HepG2 (cell line): ENCODE data around the gene ADAMTS18. TPM values are rescaled to one million over a fixed set of nuclear protein-coding genes. Genes with fewer than 3 reads are reported as not detected.

ENCODE experiments used
- ATAC-seq: fragments of 200-7000 bp; cut with Tn5 transposase; 3 replicates; pipeline ENCODE4 v1.9.1; 2020; ENCODE audit warnings: mild to moderate bottlenecking, moderate library complexity
- BruUV-seq: library from RNA; stranded (reverse); fragments of 400-500 nt; replicated peaks from 2 replicates; lab custom pipeline; 2021; lab: Mats Ljungman, UMichigan
- CTCF ChIA-PET: fragments of 300-600 bp; formaldehyde crosslinking; extraction: SDS; loops from one replicate; lab custom pipeline; 2021; ENCODE audit warnings: low total read pairs, inconsistent platforms, low intra/inter-chr PET ratio; lab: Yijun Ruan, JAX
- POLR2A ChIA-PET: fragments of 350-600 bp; sonication (Branson Sonifier 250); formaldehyde crosslinking; loops from one replicate; lab custom pipeline; 2020; ENCODE audit warnings: antibody characterized with exemption, inconsistent platforms; lab: Yijun Ruan, JAX
- DNase-seq: peaks from one replicate; pipeline ENCODE4 v3.0.0-alpha.2; 2015; ENCODE audit warnings: low spot score
- FAIRE-seq: peaks from 3 replicates; lab custom pipeline; 2011; peaks lifted over from hg19 to GRCh38; lab: Jason Lieb, UNC
- H2AFZ ChIP-seq: one replicate; pipeline ENCODE4 v1.6.1; 2011; ENCODE audit warnings: low read length, inconsistent platforms
- H3K27ac ChIP-seq: fragments of 300-600 bp; 3 replicates; pipeline ENCODE4 v1.8.0; 2011; ENCODE audit warnings: mixed run types, mild to moderate bottlenecking, mixed read lengths, low read length, inconsistent platforms; ENCODE audit not compliant: insufficient read depth; ENCODE audit errors: extremely low read length
- H3K27me3 ChIP-seq, 2 experiments: fragments of 200-600 bp in 1 of 2; 2 replicates in 1 of 2; 3 replicates in 1 of 2; pipeline versions ENCODE4 v1.6.0 to v1.8.0; 2011; ENCODE audit warnings: low read length in 2 of 2, mild to moderate bottlenecking in 2 of 2, moderate library complexity in 2 of 2, inconsistent platforms in 1 of 2; ENCODE audit not compliant: insufficient read depth in 2 of 2, control insufficient read depth in 1 of 2
- H3K36me3 ChIP-seq, 2 experiments: fragments of 200-600 bp in 1 of 2; replicated peaks in 1 of 2; 2 replicates in 1 of 2; 3 replicates in 1 of 2; pipeline versions ENCODE4 v1.5.1 to v1.8.0; 2011; ENCODE audit warnings: low read length in 2 of 2, inconsistent platforms in 1 of 2; ENCODE audit not compliant: insufficient read depth in 2 of 2, control insufficient read depth in 1 of 2
- H3K4me1 ChIP-seq: 2 replicates; pipeline ENCODE4 v1.5.1; 2012; ENCODE audit warnings: low read length, inconsistent platforms; ENCODE audit not compliant: insufficient read depth
- H3K4me2 ChIP-seq: 2 replicates; pipeline ENCODE4 v1.6.0; 2011; ENCODE audit warnings: low read depth, low read length, inconsistent platforms
- H3K4me3 ChIP-seq, 3 experiments: fragments of 200-600 bp in 1 of 3; sonication (generic), shearing (Covaris generic) in 1 of 3; replicated peaks in 1 of 3; 2 replicates each; pipeline ENCODE4 v1.5.1; 2011 to 2016; ENCODE audit warnings: low read length in 3 of 3, inconsistent platforms in 2 of 3, low read depth in 2 of 3, mild to moderate bottlenecking in 2 of 3, control low read depth in 1 of 3, mixed read lengths in 1 of 3; ENCODE audit not compliant: insufficient read depth in 1 of 3
- H3K79me2 ChIP-seq: one replicate; pipeline ENCODE4 v1.6.1; 2011; ENCODE audit warnings: low read length, inconsistent platforms; ENCODE audit not compliant: insufficient read depth
- H3K9ac ChIP-seq: 2 replicates; pipeline ENCODE4 v1.6.0; 2011; ENCODE audit warnings: mild to moderate bottlenecking, low read depth, low read length, inconsistent platforms; ENCODE audit not compliant: insufficient read depth
- H3K9me3 ChIP-seq: 2 replicates; pipeline ENCODE4 v1.5.1; 2012; ENCODE audit warnings: mild to moderate bottlenecking, low read length
- H4K20me1 ChIP-seq: 2 replicates; pipeline ENCODE4 v1.6.0; 2011; ENCODE audit warnings: inconsistent platforms, mild to moderate bottlenecking, low read length, moderate library complexity; ENCODE audit not compliant: insufficient read depth
- HNRNPH1 ChIP-seq: fragments of 200-400 bp; formaldehyde crosslinking; optimal IDR thresholded peaks from 2 replicates; pipeline ENCODE3; 2017; ENCODE audit warnings: mild to moderate bottlenecking, low read depth, low read length
- JUNB ChIP-seq: sonication (generic); formaldehyde crosslinking; IDR thresholded peaks from 2 replicates; pipeline ENCODE4 v1.8.0; 2022; ENCODE audit warnings: missing genetic modification reagents, mild to moderate bottlenecking, borderline replicate concordance
- RARA ChIP-seq: IDR thresholded peaks from 2 replicates; pipeline ENCODE4 v1.6.1; 2016; ENCODE audit warnings: missing genetic modification reagents, missing compliant biosample characterization
- SNAPC2 ChIP-seq: sonication (generic); formaldehyde crosslinking; IDR thresholded peaks from 2 replicates; pipeline ENCODE4 v1.8.1; 2022; ENCODE audit warnings: mild to moderate bottlenecking, missing genetic modification reagents
- XBP1 ChIP-seq: sonication (generic); formaldehyde crosslinking; IDR thresholded peaks from 2 replicates; pipeline ENCODE4 v1.5.0; 2020; ENCODE audit warnings: missing genetic modification reagents
- ZC3H4 ChIP-seq: sonication (generic); formaldehyde crosslinking; IDR thresholded peaks from 2 replicates; pipeline ENCODE4 v1.4.0; 2020; ENCODE audit warnings: missing genetic modification reagents, borderline replicate concordance
- ZNF207 ChIP-seq: fragments of 450-650 bp; IDR thresholded peaks from 2 replicates; pipeline ENCODE4 v1.6.1; 2016; ENCODE audit warnings: antibody characterized with exemption, borderline replicate concordance
- WGBS: methylation state at CpG from one replicate; pipeline ENCODE4 v1.1.6; 2017; ENCODE audit warnings: low lambda C conversion rate; 5-methylcytosine and 5-hydroxymethylcytosine counted together
- in situ Hi-C: cut with HindIII; loops from 2 replicates; pipeline ENCODE4 v1.10.0; 2017; ENCODE audit warnings: low pct_unique_long_range_greater_than_20kb; ENCODE audit not compliant: extremely low pct_ligation_motif_present
- intact Hi-C: fragments of 100-400 bp; cut with micrococcal nuclease; formaldehyde crosslinking; loops from one replicate; pipeline ENCODE4 v1.10.0; 2022; ENCODE audit not compliant: unreplicated experiment
- polyA plus RNA-seq, 8 experiments: library from polyadenylated mRNA; depleted of rRNA in 3 of 8; stranded (reverse) in 7 of 8; unstranded in 1 of 8; fragments of >200 nt; fragmentation: Illumina TruSeq in 4 of 8; extraction: Trizol in 4 of 8; gene quantifications; 2 replicates each; pipeline versions ENCODE4 v1.2.1 to v1.2.3, GENCODE V29; 2011 to 2016; ENCODE audit warnings: low read depth in 4 of 8, missing spikeins in 1 of 8, mixed read lengths in 1 of 8; ENCODE audit not compliant: insufficient read depth in 1 of 8
- total RNA-seq, 5 experiments: library from RNA; depleted of rRNA; stranded (reverse); fragments of >200 nt; fragmentation: Illumina TruSeq; extraction: Trizol; gene quantifications; 2 replicates each; pipeline ENCODE4 v1.2.3, GENCODE V29; 2016; ENCODE audit warnings: low read depth in 1 of 5
- TF ChIP-seq, protein P1 (sequence below): sonication (generic); formaldehyde crosslinking; IDR thresholded peaks from 2 replicates; pipeline ENCODE4 v1.5.0; 2020; ENCODE audit warnings: mild to moderate bottlenecking, missing genetic modification reagents, borderline replicate concordance
- TF ChIP-seq, protein P2 (sequence below): sonication (generic); formaldehyde crosslinking; IDR thresholded peaks from 2 replicates; pipeline ENCODE4 v1.5.0; 2020; ENCODE audit warnings: missing genetic modification reagents

The ADAMTS18 gene
- total and polyA plus RNA-seq, 2 of the 13 experiments (the other 11 are each of a cell fraction or from before 2014, with no cell fraction given), result 0.01 TPM; not detected in 1

DNA sequence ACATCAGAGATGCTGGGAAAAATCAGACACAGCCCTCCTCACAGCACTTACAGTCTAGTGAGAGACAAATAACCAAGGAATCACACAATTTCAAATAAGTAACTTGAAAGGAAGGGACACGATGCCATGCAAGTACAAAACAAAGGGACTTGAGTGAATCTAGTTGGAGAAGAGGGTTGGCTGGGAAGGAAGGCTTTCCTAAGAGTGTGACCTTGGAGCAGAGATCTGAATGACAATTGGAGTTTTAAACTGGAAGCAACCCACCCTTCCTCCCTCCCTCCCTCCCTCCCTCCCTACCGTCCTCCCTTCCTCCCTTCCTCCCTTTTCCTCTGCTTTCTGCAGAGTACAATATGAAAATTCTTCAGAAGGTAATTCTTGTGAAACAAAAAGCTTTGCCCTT is 31.1 kb downstream of the ADAMTS18 start:
- FAIRE-seq (no peak), DNase-seq (no peak), ATAC-seq (no peak)
- Histone ChIP-seq H4K20me1 (no peaks in the 10 kb centered on the region), H3K4me3 (no peak overlapping the region), H3K9ac (no peak overlapping the region), H3K27ac (no peak overlapping the region), H3K27me3 (peaks cover 0 to 5% of the 10 kb centered on the region in 2 experiments; a peak in 1 of 5 replicates), H3K9me3 (0 out of 2 replicates have a peak, but pooled peaks cover 4% of the 10 kb centered on the region), H3K79me2 (no peaks in the 10 kb centered on the region), H3K4me2 (no peak overlapping the region), H3K4me1 (no peaks in the 10 kb centered on the region), H3K36me3 (no peaks in the 10 kb centered on the region), H2AFZ (no peak overlapping the region)
- TF ChIP-seq, protein P1, sequence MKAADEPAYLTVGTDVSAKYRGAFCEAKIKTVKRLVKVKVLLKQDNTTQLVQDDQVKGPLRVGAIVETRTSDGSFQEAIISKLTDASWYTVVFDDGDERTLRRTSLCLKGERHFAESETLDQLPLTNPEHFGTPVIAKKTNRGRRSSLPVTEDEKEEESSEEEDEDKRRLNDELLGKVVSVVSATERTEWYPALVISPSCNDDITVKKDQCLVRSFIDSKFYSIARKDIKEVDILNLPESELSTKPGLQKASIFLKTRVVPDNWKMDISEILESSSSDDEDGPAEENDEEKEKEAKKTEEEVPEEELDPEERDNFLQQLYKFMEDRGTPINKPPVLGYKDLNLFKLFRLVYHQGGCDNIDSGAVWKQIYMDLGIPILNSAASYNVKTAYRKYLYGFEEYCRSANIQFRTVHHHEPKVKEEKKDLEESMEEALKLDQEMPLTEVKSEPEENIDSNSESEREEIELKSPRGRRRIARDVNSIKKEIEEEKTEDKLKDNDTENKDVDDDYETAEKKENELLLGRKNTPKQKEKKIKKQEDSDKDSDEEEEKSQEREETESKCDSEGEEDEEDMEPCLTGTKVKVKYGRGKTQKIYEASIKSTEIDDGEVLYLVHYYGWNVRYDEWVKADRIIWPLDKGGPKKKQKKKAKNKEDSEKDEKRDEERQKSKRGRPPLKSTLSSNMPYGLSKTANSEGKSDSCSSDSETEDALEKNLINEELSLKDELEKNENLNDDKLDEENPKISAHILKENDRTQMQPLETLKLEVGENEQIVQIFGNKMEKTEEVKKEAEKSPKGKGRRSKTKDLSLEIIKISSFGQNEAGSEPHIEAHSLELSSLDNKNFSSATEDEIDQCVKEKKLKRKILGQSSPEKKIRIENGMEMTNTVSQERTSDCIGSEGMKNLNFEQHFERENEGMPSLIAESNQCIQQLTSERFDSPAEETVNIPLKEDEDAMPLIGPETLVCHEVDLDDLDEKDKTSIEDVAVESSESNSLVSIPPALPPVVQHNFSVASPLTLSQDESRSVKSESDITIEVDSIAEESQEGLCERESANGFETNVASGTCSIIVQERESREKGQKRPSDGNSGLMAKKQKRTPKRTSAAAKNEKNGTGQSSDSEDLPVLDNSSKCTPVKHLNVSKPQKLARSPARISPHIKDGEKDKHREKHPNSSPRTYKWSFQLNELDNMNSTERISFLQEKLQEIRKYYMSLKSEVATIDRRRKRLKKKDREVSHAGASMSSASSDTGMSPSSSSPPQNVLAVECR (CRISPR knock-in tag), result no peak
- TF ChIP-seq SNAPC2 (CRISPR knock-in tag), result no peak
- TF ChIP-seq XBP1 (CRISPR knock-in tag), result no peak
- no peak for TF ChIP-seq JUNB (CRISPR knock-in tag)
- TF ChIP-seq, protein P2, sequence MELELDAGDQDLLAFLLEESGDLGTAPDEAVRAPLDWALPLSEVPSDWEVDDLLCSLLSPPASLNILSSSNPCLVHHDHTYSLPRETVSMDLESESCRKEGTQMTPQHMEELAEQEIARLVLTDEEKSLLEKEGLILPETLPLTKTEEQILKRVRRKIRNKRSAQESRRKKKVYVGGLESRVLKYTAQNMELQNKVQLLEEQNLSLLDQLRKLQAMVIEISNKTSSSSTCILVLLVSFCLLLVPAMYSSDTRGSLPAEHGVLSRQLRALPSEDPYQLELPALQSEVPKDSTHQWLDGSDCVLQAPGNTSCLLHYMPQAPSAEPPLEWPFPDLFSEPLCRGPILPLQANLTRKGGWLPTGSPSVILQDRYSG, result no peak
- TF ChIP-seq RARA (CRISPR knock-in tag), result no peak
- no peak for TF ChIP-seq HNRNPH1
- TF ChIP-seq ZNF207, result no peak
- no peak for TF ChIP-seq ZC3H4
- no TSS peak for BruUV-seq
- ChIA-PET CTCF (no interaction called here), POLR2A (no interaction called here)
- intact Hi-C loops (no loop called here), in situ Hi-C loops (no loop called here)
- 3% methylated on average over 2 of the region's 2 CpGs for WGBS
